Right lobe of liver (tissue), 4 donors: Measurements from ENCODE around the gene SWAP70.

Experiments used
- POLR2A ChIP-seq: fragments of 450-650 bp; IDR thresholded peaks from one replicate; pipeline ENCODE4 v1.6.1; 2017; ENCODE audit warnings: antibody characterized with exemption, mild to moderate bottlenecking
- TF ChIP-seq, protein P1 (sequence below), 4 donors: fragments of 200-600 bp in 3 of 4; fragments of 450-650 bp in 1 of 4; IDR thresholded peaks; one replicate each; pipeline versions ENCODE4 v1.5.1 to v1.8.0; 2016 to 2022; ENCODE audit warnings: antibody characterized with exemption in 4 of 4, mild to moderate bottlenecking in 2 of 4
- donor health status: DM: no; HTN: no; CAD: no.
- donor health status: DM: no; HTN: no; CAD: no.
- donor health status: DM: no; HTN: yes; CAD: no.

DNA sequence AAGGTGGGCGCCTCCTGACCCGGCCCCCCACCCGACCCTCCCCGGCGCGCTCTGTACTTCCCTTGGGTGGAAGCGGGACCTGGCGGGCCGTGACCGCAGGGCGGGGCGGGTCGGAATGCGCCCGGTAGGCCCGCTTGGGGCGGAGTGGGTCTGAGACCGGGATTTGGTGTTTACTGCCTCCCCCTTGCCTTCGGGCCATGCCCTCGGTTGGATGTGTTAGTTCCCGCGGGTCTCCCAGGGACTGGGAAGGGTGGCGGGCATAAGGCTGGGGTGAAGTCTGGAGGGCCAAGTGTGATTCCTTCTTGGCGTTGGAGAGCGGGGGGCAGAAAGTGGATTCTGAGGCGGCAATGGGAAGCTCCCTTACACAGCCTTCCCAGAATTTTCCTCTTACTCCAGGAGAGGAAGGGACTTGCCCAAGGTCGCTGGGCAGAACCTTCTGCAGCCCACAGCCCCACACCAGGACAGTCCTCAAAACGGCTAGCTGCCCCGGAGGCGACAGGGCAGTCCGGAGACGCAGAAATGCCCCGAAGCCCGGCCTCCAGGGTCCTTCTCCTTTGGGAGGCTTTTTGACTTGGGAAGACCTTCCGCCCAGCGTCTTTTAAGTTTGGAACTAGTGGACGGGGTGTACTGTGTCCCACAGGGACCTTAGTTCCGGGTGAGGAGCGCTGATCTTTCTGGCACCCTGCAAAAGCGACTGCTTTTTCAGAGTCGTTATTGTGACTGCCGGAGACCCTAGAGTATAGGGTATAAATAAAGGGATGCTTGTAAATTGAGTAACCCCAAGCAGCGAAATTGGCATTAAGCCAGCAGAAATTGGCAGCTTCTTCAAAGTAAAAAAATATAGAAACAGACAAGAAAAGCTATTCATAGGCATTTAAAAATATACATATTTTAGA is 647 bp downstream of the SWAP70 start:
- TF ChIP-seq, protein P1, sequence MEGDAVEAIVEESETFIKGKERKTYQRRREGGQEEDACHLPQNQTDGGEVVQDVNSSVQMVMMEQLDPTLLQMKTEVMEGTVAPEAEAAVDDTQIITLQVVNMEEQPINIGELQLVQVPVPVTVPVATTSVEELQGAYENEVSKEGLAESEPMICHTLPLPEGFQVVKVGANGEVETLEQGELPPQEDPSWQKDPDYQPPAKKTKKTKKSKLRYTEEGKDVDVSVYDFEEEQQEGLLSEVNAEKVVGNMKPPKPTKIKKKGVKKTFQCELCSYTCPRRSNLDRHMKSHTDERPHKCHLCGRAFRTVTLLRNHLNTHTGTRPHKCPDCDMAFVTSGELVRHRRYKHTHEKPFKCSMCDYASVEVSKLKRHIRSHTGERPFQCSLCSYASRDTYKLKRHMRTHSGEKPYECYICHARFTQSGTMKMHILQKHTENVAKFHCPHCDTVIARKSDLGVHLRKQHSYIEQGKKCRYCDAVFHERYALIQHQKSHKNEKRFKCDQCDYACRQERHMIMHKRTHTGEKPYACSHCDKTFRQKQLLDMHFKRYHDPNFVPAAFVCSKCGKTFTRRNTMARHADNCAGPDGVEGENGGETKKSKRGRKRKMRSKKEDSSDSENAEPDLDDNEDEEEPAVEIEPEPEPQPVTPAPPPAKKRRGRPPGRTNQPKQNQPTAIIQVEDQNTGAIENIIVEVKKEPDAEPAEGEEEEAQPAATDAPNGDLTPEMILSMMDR (IDR thresholded peaks at IDR 0.05) = no peak
- TF ChIP-seq POLR2A = no peak
